HPDE6-E6E7 (cell line): ENCODE data around the gene GINS1.
A peak's percentile ranks its signal among the peaks of the same experiment; 100 is the strongest.

Source experiments
- DNase-seq: peaks from one replicate; pipeline ENCODE4 v3.0.0; 2011; ENCODE audit warnings: missing footprints; ENCODE audit errors: extremely low spot score

The GINS1 gene

DNA sequence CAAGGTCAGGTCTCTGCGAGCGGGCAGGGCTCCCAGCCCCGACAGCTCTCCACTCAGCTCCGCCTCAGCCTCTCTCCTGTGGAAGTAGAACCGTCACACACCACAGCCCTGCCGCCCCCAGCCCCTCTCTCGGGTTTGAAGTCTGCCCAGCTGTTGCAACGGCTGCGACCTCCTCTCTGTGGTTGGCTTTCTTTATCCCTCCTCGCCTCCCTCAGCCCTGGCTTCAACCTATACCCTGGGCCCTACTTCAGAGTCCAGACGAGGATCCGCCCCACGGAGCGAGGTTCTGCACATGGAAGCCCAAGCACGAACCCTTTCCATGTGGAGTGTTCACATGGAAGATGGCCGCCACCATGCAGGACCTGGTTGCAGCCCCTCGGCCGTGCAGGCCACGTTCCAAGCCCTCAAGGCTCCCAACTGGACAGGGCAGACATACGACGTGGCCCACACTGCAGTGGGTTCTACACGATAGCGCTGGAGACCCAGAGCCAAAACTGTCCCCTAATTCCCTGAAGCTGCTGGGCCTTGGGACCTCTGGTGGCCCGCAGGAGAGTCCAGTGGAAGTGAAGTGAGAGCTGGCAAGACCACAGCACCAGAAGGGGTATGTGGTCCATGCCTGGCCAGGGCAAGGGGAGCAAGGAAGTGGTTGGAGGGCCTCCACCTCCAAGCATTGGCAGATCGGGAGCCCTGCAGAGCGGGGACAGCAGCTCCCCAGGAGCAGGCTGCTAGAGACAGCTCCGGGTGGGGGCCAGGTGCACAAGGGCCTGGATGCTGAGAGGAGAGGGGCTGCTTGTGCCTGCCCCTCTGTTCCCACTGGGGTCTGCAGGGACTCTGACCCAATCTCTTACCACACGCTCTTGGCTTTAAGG lies 69.8 kb downstream of the GINS1 start:
- no peak for DNase-seq

DNA sequence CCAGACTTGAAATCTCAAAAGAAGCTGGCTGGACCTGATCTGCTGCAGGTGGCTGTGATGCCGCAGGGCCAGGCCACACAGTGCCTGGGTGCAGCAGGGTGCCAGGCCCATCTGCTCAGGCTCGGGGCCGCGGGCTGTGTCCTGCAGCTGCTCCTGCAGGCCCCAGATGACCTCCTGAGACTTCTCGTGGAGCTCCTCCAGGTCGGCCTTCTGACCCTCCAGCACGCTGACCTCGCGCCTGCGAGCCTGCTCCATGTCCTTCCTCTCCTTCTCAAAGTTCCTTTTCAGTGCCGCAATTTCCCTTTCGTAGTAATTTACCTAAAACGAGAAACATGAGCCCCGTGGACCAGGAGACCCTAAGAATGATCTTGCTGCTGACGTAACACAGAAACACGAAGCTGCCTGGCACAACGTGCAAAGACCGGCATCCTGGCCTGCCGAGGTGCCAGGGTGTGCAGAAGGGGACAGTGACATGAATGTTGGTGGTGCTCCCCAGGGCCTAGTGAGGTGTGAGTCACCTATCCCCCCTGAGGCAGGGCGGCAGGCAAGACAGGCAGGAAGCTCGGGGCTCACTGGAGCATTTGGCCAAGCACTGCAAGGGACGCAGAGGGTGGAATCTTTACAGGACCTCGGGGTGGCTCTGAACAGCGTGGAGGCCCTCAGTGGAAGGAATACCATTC lies 71.6 kb downstream of the GINS1 start:
- no peak for DNase-seq

DNA sequence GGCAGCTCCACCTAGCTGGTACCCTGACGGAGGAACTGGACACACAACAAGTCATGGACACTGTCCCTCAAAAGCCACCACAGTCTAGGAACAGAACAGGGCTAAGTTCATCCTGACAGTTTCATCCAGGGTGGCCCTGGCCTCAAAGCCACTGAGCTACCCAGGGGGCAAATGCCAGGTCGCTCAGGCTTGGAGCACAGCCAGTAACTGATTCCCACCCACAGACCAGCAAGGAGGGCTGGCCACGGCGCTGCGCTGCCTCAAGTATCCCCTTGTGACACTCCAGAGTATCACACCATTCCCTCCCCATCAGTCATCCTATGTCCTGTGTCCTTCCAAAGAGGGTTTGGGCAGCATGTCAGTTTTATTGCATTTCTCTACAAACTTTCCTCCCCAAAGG lies 72.2 kb downstream of the GINS1 start:
- no peak for DNase-seq

DNA sequence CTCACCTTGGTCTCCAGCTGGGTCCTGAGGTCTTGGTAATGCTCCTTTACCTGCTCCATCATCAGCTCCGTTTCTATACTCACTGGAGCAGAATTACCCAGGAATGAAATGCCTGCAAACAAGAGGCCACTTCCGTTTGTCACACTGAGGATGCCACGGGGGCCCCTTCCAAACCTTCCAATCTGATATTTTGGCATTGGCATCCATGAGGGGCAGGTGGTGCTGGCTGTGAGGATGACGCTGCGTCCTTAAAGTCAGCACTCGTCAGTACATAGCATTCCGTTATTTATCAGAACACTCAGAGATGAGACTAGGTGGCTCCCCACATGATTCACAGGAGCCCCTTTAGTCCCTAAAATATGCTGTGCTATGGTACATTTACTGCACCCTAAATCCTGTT lies 72.7 kb downstream of the GINS1 start:
- no peak for DNase-seq

DNA sequence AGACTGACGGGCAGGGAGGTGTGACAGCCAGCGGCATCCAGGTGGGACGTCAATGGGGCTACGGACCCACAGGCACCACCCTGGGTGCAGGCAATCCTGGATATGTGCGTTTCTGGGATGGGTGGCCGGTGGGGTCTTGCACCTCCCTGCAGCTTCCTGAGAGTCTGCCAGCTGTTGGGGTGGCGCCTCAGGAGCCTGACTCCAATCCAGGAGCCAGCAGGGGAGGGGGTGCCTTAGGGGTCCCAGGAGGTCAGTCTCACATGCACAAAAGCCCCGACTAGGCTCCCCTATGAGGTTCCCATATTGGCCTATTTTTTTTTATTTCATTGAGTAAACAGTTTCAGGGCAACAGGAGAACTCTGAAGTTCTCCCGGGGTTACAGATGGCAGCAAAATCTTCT lies 73.3 kb downstream of the GINS1 start:
- no peak for DNase-seq

DNA sequence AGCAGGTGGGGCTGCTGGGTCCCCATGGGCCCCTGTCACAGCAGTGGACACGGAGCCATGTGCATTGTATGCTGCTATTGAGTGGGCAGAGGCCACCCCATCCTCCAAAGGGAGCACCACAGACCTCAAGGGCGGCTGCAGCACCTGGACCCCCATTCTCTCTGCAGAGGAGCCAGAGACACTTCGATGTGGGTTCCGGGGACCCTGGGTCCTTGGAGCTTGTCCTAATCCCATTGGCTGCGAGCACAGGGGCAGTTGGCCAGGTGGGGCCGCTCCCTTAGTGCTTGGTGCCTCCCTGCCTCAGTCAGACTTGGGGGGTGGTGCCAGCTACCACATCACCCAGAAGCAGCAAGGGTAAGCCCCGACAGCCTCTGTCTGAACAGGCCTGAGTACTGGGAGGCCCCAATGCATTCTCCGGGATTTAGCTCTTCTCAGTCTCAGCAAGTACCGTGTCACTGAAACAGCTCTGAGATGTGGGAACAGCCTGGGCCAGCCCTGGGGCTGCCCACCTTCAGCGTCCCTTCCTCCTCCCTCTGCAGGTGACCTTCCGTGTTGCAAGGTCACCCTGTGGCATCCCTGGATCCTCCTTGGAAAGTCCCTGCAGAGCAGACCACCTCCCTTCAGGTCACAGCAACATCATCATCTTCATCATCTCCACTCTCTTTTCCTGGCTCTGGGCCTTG lies 73.9 kb downstream of the GINS1 start:
- DNase-seq = no peak

DNA sequence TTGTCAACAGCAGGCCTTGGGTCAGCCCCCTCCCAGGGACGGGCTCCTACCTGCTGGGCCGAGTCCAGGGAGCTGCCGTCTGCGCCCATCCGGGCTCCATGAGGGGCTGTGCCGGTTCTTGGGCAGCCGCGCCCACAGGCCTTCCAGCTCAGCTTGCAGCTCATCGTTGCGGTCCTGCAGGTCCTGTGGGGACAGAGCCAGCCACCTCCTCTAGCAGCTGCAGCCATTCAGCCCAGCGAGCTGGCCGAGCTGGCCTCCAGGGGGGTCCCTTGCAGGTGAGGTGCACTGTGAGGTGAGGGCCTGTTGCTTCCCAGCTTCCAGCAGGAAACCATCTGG lies 74.4 kb downstream of the GINS1 start:
- DNase-seq = no peak

DNA sequence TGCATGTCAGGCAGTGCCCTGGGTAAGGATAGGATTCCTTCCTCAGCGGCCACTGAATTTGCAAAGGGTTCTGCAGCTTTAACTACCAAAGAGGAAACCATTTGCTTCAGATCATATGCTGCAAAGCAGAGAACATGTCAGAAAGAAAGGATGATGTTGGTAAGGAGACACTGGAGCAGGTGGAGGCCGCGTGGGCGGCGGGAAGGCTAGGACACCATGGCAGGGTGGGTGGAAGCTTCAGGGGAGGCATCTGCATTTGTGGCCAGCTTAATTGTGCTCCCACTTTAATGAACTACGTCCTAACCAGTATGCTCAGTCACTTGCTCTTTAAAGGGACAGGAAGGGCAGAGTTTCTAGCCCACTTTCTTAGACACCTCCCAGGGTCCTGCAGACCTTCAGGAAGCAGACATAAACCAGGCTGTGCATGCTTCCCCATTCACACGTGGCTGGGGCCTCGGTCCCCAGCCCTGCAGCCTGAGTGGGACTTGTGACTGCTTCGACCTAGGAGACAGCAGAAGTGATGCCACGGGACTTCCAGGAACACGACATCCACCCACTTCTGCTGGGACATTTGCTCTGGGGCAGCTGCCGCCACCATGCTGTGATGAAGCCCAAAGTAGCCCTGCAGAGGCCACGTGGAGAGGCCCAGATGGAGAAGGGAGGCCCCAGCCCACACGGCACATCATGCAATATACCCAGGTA lies 76.1 kb downstream of the GINS1 start:
- DNase-seq = no peak

DNA sequence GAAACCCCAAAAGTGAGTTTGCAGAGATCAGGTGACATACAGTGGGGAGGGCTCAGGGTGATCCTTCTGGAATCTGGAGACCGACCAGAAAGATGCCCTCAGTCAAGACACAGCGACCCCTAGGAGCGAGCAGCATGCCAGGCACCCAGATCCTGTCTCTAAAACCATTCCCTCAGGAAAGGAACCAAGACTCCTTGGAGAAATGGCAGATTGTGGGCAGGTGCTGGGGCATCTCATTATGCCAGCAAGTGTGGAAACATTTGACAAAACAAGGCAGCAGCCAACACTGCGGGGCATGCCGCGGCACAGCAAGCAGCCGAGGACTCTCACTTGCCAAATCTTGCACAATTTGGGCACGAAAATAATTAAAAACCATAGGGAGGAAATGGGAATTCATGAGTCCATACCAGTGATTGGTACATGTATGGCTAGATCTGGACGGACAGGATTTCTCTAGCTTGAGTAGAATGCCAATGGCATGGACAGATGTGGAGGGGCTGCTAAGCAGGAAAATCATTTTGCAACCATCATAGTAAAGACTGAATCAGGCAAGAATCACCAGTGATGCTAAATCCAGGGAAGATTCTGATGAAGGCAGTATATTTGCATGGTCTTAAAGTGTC lies 76.9 kb downstream of the GINS1 start:
- peak; percentile 11 for DNase-seq

DNA sequence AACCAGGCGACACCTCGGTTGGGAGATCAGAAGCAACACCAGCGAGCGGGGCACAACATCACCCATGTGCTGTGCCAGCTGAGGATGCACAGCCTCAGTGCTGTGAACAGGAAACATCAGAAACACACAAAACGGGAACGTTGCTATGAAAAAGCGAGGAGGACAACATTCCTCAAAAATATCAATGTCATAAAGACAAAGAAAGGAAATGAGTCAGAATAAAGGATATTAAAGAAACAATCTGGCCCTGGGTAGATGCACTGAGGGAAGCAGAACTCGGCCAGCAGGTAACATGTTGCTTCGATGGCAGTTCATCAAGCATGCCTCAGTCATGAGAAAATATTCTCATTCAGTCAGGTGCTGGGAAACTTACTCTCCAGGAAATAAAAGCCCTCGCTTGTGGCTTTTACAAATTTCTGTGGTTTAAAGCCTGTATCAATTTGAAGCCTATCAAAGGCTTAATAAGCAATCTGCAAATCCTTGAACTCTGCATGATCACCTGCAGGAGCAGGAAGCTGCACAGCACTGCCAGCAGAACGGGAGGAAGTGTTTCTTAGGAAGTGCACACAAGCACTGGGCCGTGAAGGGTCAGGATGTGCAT lies 77.5 kb downstream of the GINS1 start:
- peak; percentile 76 for DNase-seq

DNA sequence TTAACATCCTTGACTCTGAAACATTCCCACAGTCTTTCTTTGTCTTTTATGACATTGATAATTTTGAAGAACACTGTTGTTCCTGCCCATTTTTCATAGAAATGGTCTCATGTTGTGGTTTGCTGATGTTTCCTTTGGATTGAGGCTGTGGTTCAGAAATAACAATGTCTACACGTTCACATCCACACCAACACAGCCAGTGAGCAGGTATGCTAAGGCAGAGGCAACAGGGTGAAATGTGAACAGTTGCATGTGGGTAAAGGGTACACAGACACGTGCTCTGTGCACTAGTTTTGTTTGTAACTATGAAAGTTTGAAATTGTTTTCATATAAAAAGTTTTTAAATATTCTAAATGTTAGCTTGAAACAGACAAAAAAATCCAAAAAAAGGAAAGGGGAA lies 78.4 kb downstream of the GINS1 start:
- no peak for DNase-seq

DNA sequence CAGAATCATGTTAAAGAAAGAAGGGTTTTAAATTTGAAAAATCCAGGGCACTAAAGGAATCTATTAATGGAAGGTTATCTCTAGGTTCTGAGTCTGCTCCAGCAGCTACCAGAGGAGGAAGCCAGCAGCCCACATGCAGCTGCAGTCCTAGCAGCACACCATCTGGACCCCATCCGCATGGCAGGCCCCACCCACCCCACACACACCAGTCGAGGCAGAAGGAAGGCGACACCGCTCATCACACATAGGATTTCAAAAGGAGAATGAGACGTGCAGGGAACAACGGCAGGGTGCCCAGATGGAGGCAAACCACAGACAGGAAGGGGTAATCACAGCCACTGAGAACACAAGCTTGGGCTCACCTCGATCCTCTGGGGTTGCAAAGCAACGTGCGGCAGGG lies 78.9 kb downstream of the GINS1 start:
- DNase-seq = no peak

DNA sequence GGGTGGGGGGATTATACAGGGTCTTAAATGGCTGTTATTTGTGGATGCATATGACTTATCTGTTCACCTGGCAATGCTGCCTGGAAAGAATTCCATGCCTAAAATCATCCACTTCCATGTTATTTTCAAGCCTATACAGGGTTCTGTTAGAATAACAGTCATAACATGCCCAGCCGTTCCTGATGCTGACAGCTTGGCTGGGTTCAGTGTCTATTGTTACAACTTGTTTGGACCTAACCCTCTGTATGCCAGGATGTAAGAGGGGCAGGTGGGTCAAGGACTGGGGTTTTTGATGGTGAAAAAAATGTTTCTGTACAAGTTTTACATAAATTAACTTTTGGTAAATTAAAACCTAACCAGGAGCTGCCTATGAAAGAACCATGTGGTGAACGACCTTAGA lies 79.8 kb downstream of the GINS1 start:
- DNase-seq = peak; percentile 29

DNA sequence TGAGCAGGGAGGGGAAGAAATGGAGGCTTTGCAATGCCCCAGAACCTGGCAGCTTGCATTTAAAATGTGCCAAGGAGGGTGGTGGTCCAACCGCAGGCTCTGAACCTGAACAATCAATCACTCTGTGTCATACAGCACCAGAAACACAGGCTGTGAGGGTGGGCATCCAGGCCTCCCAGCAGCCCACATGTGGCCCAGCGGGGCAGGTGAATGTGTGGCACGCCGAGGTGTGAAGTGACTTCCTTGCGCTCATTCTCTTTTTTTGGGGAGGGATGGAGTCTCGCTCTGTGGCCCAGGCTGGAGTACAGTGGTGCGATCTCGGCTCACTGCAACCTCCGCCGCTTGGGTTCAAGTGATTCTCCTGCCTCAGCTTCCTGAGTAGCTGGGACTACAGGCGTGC lies 80.5 kb downstream of the GINS1 start:
- no peak for DNase-seq

DNA sequence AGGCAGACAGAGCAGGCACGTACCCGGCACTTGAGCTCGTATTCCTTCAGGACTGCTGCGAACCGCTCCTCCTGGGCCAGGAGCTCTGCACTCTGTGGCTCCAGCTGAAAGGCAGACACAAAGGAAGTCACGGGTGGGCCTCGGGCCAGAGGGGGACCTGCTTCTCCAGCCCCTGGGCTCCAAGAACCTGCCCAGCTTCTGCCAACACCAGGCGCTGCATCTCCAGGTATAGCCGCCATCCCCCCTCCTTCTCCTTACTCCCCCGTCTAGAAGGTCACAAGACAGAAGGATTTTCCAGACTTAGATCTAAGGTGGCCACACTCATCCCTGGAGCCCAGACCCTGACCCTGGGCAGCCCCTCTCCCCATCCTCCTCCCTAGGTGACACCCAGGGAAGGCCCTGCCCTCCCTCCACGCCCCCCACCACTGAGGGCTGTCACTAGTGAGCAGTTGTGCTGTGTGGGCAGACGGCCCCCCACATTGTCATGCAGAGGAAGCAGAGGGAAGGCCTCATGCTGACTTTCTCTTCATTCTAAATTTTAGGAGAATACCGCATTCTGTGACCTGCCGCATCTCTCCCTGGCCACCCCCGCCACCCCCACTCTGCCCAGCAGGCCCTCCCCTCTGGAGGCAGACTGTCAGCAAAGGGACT lies 81.9 kb downstream of the GINS1 start:
- no peak for DNase-seq

DNA sequence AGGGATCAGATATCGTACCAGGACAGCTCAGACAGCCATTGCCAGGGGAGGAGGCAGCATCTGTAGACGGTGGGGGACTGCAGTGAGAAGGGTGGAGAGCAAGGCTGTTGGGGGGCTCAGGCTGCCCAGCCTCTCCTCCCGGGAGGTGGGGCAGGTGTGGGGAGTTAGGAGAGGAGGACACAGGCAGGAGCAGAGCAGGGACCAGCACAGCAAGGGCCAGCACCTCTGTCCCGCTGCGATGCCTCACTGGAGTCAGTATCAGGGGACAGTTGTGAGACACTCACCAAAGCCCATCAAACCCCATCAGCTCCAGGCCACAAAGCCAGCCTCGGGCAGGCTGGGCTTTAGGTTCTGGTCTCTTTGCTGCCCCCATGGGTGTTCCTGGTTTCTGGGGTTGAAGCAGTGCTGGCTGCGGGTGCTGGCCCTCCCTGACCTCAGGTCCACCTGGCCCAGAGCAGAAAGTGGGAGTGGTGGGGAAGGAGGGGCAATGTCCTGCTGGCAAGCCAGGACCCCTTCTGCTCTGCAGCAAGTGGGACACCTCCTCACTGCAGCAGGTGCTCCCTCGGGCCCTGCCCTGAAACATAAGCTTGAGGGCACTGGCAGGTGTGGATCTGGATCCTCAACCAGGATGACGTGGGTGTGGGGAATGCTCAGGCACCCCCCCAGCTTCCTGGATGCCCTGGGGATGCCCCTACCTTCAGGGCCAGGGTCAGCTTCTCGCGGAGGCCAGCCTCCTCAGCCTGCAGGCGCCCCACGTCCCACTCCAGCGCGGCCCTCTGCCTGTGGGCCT lies 83.4 kb downstream of the GINS1 start:
- DNase-seq = no peak

DNA sequence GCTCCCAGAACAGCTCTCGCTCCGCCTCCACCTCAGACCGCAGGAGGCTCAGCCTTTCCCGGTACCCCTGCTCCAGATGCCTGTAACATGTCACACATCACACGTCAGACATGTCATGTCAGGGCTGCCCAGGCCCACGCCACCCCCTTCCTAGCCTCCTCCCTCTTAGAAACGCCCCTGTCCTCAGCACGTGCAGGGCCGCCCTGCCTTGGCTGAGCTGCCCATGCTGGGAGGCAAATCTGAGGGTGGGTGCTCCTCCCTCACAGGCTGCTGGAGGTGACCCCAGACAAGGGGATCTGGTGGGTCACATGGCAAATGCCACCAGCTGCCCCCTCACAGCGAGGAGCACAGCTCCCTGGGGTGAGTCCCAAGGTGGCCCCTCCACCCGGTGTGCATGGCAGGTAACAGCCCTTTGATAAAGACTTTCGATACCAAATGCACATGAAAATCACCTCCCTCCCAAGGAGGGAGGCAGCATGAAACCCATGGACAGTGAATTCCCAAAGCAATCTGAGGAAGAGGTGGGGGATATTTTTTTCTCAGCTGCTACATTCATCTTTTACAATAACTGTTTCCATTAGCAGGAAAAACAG lies 84.1 kb downstream of the GINS1 start:
- no peak for DNase-seq

DNA sequence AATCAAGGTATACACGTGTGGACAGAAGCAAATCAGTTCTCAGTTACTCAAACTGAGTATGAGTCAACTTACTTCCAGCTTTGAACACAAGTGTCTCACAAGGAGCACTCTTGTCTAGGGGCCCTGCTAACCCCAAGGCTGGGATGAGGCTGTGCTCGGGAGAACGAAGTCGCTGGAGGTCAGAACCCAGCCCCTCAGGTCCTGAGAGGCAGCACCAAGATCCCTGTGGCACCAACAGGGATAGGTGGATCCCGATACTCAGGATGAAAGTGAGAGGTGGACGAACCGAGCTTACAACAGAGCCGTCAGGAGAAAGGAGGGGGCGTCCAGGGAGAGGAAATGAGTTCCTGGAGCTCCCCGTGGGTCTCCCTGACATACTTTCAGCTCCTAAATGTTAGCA lies 85.7 kb downstream of the GINS1 start:
- DNase-seq = no peak

DNA sequence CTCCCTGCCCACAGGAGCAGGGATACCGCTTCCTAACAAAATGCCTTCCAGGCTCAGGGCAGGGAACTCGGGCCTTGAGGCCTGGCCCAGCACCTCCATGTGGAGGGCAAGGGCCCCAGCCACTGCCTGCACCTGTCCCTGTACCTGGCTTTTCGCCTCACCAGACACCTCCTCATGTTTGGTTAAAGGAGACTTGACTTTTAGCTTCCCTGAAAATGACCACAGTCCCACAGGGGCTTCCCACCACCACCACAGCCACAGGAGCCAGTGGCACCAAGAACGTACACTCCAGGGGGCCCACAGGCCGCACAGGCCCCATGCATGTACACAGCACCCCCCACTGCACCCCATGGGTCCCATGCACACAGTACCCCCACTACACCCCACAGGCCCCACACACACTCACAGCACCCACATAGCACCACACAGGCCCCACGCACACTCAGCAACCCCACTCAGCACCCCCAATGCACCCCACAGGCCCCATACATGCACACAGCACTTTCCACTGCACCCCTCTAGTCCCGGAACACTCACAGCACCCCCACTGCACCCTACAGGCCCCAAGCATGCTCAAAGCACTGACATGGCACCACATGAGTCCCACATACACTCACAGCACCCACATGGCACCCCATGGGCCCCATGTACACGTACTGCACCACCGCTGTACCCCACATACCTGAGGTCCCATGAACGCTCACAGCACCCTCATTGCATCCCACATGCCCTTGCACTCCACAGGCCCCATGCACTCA lies 86.5 kb downstream of the GINS1 start:
- DNase-seq = no peak
